ENCODE data around the gene MEF2C.

The MEF2C gene

GRCh38 chr5:88688984-88689667 lies 193.9 kb downstream of the MEF2C start:
- DNase-seq (ENCODE audit: low read depth, low spot score): no peak

DNA sequence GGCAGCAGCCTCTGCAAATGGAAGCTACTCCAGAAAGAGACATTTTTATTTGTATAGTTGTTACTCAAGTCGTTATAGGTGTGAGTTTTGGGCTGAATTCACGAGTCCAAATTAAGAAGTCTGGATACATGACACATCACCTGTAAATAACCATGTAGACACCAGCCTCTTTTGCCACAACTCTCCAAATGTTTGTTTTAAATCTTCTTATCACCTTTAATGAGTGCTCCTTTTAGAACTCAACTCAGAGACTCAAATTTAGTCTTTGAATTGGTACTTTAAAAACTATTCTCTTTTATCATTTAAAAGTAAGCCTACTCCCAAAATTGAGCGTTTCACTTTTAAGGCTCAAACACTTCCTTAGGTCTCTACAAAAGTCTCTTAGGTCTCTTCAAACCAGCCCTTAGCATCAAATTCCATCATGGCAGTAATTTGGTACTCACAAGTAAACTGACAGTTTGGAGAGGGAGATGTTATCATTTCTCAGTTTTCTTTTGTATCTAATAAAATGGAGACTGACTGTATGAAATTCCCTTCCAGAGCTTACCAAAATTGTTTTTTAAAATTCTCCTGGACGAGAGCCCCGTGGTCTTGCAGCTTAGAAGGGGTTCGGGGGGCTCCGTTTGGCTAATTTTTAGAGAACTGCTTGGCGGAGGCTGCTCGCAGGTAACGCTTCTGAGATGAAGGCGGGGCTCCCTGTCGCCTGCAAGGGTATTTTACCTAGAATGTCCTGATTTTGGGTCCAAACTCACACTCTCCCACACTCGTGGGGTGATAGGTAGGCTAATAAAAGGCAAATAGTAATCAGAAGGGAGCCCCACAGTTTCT lies 194.6 kb downstream of the MEF2C start:
- no peak for DNase-seq (ENCODE audit: low read depth, low spot score)

DNA sequence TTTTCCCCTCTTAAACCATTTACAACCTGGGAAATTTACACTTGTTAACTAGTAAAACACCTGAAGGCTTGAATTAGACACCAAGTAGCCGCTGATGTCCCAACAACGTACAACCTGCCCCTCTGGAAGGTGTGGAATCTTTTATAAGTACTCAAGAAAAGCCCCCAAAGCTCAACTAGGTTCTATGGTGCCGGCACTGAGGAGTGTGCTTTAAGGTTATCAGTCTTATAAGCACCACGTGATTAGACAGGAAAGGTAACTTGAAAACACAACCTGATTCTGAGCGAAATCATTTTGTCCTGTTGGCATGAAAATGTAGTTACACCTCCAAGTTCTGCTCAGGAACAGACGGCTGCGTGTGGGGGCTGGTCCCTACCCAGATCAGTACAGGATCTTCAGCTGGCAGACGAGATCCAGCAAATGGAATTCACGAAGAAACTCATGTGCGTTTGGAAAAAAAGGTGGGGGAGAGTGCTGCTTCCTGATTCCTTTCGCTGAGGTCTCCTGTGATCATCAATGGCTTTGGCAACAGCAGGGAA lies 195.5 kb downstream of the MEF2C start:
- no peak for DNase-seq (ENCODE audit: low read depth, low spot score)

DNA sequence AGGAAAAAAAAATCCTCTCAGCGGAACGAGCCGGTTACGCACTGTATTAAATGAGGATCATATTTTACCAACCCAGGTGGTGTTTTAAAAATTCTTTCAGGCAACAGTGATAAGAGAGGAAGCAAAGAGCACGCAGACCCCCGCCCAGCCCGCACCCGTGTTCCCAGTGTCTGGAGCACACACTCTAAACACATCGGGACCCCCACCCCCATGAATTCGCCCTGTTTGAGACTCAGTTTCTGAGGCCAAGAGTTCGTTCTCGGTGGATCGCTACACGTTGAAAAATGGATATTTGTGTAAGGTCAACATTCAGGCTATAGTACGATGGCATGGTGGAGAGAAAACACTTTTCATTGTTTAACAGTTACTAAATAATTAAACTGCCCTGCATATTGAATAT lies 196.3 kb downstream of the MEF2C start:
- DNase-seq (ENCODE audit: low read depth, low spot score): no peak

- no peak for DNase-seq (ENCODE audit: low read depth, low spot score)
These were observed 197.1 kb downstream of the MEF2C start for GRCh38 chr5:88685591-88686541.

DNA sequence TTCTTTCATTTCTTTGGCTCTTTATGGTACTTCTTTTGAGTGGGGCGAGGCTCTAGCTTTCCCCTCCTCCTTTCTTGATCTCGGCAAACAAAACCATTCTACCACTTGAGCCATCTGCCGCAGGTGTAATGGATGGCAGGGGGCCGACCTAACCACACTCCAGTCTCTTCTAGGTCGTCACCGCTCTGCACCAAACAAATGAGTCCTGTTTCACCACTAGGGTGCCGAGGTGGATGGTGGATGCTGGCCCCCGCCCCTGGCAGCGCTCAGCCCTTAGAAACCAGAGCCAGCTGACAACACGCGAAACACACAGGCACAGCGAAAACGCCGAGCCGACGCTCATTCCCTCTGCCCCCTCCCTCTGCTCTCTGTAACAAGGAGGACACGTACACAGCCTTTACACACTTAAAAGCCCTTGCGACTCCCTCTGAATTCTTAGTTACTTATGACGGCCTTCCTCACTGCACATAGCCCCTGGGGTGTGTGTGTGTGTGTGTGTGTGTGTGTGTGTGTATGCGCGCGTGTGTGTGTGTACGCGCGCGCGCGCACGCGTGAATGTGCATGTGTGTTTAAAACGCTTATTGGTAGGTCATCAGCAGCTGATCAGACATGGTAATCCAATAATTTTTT lies 199.4 kb downstream of the MEF2C start:
- DNase-seq (ENCODE audit: low read depth, low spot score): no peak

DNA sequence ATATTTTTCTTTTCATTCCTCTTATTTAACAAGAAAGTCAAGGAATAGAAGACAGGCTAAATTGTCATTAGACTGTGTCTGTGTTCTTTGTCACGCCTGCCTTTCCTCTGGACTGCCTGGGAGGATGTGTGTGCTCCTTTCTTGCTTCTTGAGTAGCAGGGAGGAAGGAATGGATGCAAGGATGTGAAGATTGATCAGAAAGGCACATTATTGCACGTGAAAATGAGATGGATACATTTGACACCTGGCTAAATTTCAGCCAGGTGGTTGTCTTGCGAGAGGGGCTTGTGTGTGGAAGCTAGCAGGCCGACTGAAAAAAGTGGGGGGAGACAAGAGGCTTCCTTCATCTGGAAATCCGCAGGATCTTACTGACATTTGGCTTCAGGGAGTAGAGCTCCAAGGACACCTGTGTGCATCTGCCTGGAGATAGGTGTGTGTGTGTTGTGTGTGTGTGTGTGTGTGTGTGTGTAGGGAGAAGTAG lies 200.1 kb downstream of the MEF2C start:
- DNase-seq (ENCODE audit: low read depth, low spot score): no peak

GRCh38 chr5:88682131-88682530 lies 200.9 kb downstream of the MEF2C start:
- no peak for DNase-seq (ENCODE audit: low read depth, low spot score)

DNA sequence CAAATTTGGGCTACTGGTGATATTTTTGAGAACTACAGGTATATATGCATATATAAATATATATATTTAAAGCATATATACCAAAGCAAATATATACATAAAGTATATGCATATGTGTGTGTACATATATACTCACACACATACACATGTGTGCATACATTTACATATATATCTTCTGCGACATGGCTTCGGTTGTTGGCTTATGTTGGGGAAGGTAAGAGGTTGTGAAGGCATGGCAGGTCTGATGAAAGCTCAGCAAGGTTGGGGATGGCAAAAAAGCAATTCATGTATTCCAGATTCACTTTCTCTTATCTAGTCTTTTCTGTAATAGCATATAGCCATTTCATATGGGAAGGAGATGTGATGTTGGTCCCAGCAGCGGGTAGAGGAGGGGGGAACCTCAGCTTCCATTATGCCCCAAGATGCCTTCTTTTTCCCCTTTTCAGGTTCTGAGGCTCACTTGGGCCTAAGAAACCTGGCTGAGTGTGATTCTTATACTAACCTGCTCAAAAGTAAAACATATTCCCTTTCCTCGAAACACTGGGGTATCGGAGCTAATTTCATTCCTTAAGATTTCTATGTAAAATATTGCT lies 201.7 kb downstream of the MEF2C start:
- DNase-seq (ENCODE audit: low read depth, low spot score): no peak

DNA sequence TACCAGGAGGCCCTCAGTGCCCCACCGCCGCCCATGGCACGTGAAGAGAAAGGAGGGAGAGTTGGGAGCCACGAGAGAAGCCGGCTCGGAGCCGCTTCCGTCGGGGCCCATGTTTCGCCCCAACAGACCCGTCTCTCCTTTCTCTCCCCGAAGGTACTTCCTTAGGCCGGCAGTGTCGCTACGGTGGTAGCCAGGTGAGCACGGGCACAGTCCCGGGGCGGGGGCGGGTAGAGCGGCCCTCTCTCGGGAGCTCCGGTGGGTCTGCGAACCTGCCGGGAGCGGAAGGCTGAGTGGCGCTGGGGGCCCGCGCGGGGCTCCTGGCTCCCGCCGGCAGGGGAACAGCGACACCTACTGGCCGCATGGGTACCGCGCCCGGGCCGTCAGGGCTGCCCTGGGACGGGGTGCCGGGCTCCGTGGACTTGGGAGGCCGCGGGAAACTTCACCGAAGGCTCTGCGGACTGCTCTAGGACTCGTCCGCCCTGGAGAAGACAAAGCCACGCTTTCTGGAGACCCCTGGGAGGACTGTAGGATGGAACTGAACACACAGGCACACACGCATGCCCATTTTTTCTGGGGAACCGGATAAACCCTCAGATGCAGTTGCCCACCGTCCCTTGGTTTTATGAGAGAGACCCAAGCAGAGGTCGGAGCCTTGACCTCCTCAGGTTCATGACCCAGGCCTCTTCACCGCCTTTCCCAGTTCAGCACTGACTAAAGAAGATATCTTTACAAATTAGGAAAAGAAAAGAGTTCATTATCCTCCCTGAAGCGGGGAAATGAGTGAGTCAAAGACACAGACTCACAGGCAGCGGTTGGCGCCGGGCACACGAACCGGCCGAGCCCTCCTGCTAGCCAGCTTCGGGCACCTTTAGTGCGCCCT lies 202.5 kb downstream of the MEF2C start:
- no peak for DNase-seq (ENCODE audit: low read depth, low spot score)

GRCh38 chr5:88679638-88680037 lies 203.3 kb downstream of the MEF2C start:
- DNase-seq (ENCODE audit: low read depth, low spot score): no peak

DNA sequence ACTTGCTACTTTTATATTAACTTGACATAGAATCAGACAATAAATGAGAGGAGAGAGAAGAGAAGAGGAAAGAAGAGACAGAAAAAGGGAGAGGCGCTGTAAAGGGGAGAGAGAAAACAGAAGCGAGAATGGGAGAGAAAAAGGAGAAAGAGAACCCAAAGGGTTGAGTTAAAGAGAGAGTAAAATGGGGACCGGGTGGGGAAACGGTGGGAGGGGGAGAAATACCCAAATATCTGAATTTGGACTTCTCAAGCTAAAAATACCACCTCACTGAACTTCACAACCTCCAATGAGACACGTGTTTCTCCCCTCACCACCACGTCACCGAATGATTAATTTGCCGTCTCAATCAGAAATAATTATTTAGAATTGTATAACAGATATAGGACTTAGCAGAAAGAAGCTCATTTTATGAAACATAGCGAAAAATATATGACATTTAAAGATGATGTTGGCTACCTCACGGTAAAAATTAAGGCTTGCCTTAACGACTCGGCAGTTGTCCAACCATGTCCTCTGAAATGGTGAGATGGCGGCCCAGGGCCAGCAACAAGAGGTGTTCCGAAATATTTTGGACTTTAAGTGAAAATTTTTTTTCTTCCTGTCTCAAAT lies 204.1 kb downstream of the MEF2C start:
- DNase-seq (ENCODE audit: low read depth, low spot score): no peak

DNA sequence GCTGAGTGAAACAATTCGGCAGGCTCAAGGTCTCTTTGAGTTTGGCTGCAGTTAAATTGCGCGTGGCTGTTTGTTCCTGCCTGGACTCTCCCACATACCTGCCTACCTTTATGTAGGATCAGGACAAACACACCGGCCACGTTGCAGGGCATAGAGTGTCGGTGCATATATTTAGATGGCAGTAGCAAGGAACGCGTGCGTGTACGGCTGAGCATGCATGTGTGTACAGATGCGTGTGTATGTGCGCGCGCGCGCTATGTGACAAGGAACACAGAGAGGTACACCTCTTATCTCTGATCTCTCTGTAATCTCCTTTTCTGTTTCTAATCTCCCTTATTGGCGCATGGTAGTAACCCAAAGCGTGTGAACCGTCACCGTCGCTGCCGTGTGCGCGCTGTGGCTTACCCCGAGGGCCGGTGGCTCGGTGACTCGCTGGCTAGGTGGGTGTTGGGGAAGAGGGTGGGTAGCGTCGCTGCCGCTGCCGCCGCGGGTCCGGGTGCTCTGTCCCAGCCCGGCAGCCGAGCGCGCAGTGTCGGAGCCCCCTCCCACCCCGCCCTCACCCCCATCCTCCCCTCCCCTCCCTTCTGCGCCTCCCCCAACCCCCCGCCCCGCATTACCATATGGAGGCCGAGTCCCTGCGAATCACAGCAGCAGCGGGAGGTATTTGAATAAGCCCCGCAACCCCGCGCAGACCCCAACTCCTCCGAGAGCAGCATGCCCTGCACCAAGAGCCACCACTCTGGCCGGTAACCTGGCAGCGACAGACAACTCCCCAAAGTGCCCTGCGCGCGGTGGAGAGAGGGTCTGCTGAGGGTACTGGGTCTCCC lies 204.8 kb downstream of the MEF2C start:
- DNase-seq (ENCODE audit: low read depth, low spot score): no peak

- DNase-seq (ENCODE audit: low read depth, low spot score): no peak
These were observed 205.5 kb downstream of the MEF2C start for GRCh38 chr5:88677376-88677895.

DNA sequence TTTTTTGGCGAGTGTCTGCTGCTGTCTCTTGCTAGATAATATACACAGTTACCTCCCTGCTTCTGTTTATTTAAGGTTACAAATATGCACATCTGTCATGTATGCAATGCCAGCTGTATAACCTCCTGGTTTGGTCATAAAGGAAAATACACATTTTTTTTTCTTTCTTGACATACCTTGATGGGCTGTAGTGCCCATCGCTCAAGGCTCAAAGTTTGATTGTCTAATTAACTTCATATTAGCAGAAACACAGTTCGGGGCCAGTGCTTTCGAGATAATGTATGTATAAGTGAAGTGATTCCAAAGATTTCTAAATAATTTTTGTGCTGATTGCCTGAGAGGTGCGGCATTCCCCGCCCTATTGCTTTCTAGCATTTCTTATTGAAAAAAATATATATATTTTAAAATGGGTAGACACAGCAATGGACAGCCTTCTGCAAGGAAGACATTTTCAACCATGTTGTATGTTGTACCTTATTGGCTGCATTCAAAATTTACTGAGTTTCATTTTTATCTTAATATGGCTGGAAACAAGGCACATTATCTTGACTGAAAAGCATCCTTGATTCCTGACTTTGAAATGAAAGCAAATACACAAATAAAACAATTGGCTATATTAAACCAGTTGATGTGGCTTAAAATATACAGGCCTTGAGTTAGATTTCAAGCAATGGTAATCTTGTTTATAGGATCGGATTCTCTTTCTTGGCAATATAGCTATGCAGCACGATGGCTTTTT lies 206.2 kb downstream of the MEF2C start:
- DNase-seq (ENCODE audit: low read depth, low spot score): no peak

GRCh38 chr5:88675708-88676636 lies 207.0 kb downstream of the MEF2C start:
- no peak for DNase-seq (ENCODE audit: low read depth, low spot score)

Measured in smooth muscle cell of the brain vasculature (primary cell).